H9 (cell line): ENCODE results near the gene AKAP9. TPM values are rescaled to one million over a fixed set of nuclear protein-coding genes. Genes with fewer than 3 reads are reported as not detected.

Experiments
- DNase-seq: peaks from one replicate; pipeline ENCODE4 v3.0.0-alpha.2; 2017
- H2AFZ ChIP-seq: one replicate; pipeline ENCODE4 v1.6.1; 2013; ENCODE audit warnings: mild to moderate bottlenecking, low read length, control low read depth, moderate library complexity
- H2AK5ac ChIP-seq: 2 replicates; pipeline ENCODE4 v1.6.1; 2013; ENCODE audit warnings: low read length, control low read depth, mixed read lengths; ENCODE audit not compliant: insufficient read length
- H2BK120ac ChIP-seq: one replicate; pipeline ENCODE4 v1.6.1; 2013; ENCODE audit warnings: low read depth, mild to moderate bottlenecking, low read length, control low read depth, inconsistent platforms; ENCODE audit not compliant: poor library complexity, severe bottlenecking
- H2BK12ac ChIP-seq: 2 replicates; pipeline ENCODE4 v1.6.1; 2013; ENCODE audit warnings: low read length, control low read depth, mixed read lengths, low read depth; ENCODE audit not compliant: insufficient read length
- H2BK15ac ChIP-seq: 2 replicates; pipeline ENCODE4 v1.6.1; 2013; ENCODE audit warnings: low read depth, low read length, control low read depth
- H2BK20ac ChIP-seq: one replicate; pipeline ENCODE4 v1.6.1; 2013; ENCODE audit warnings: low read depth, mild to moderate bottlenecking, low read length, control low read depth, inconsistent platforms; ENCODE audit not compliant: poor library complexity, severe bottlenecking
- H2BK5ac ChIP-seq: 2 replicates; pipeline ENCODE4 v1.6.1; 2013; ENCODE audit warnings: low read length, control low read depth, mixed read lengths; ENCODE audit not compliant: insufficient read length
- H3K14ac ChIP-seq: 2 replicates; pipeline ENCODE4 v1.6.1; 2013; ENCODE audit warnings: low read length, control low read depth; ENCODE audit not compliant: insufficient read depth
- H3K18ac ChIP-seq: 2 replicates; pipeline ENCODE4 v1.6.1; 2013; ENCODE audit warnings: low read depth, mild to moderate bottlenecking, mixed read lengths, low read length, control low read depth; ENCODE audit not compliant: insufficient read length
- H3K23ac ChIP-seq: 2 replicates; pipeline ENCODE4 v1.6.1; 2013; ENCODE audit warnings: low read length, control low read depth, mixed read lengths, low read depth; ENCODE audit not compliant: insufficient read length
- H3K23me2 ChIP-seq: 2 replicates; pipeline ENCODE4 v1.6.1; 2013; ENCODE audit warnings: low read depth, mild to moderate bottlenecking, mixed read lengths, low read length, control low read depth; ENCODE audit not compliant: insufficient read length, poor library complexity, severe bottlenecking
- H3K27ac ChIP-seq: 2 replicates; pipeline ENCODE4 v1.5.1; 2013; ENCODE audit warnings: low read length, control low read depth, mixed read lengths, low read depth; ENCODE audit not compliant: insufficient read length
- H3K27me3 ChIP-seq: 2 replicates; pipeline ENCODE4 v1.6.1; 2013; ENCODE audit warnings: low read length, control low read depth, inconsistent platforms; ENCODE audit not compliant: insufficient read depth
- H3K4ac ChIP-seq: 2 replicates; pipeline ENCODE4 v1.6.1; 2013; ENCODE audit warnings: low read depth, mild to moderate bottlenecking, control low read depth, inconsistent platforms, low read length, moderate library complexity
- H3K4me1 ChIP-seq: 2 replicates; pipeline ENCODE4 v1.6.1; 2013; ENCODE audit warnings: low read length, control low read depth, inconsistent platforms; ENCODE audit not compliant: insufficient read depth
- H3K4me2 ChIP-seq: 2 replicates; pipeline ENCODE4 v1.6.1; 2013; ENCODE audit warnings: low read length, control low read depth, mixed read lengths; ENCODE audit not compliant: insufficient read length, insufficient read depth
- H3K56ac ChIP-seq: 2 replicates; pipeline ENCODE4 v1.6.1; 2013; ENCODE audit warnings: low read depth, mild to moderate bottlenecking, mixed read lengths, low read length, control low read depth; ENCODE audit not compliant: insufficient read length
- H3K79me1 ChIP-seq: 2 replicates; pipeline ENCODE4 v1.6.1; 2013; ENCODE audit warnings: low read depth, mild to moderate bottlenecking, moderate library complexity, low read length, control low read depth, inconsistent platforms; ENCODE audit not compliant: insufficient read depth, poor library complexity, severe bottlenecking
- H3K79me2 ChIP-seq: 2 replicates; pipeline ENCODE4 v1.6.1; 2013; ENCODE audit warnings: low read length, control low read depth, inconsistent platforms; ENCODE audit not compliant: insufficient read depth
- H3K9ac ChIP-seq: 2 replicates; pipeline ENCODE4 v1.6.1; 2013; ENCODE audit warnings: low read length, control low read depth, mixed read lengths; ENCODE audit not compliant: insufficient read length; ENCODE audit errors: extremely low read depth
- H3K9me3 ChIP-seq: one replicate; pipeline ENCODE4 v1.6.1; 2013; ENCODE audit warnings: low read depth, low read length, inconsistent platforms; ENCODE audit not compliant: control insufficient read depth
- H3T11ph ChIP-seq: one replicate; pipeline ENCODE4 v1.6.1; 2013; ENCODE audit warnings: mild to moderate bottlenecking, low read length, control low read depth, inconsistent platforms
- H4K20me1 ChIP-seq: one replicate; pipeline ENCODE4 v1.6.1; 2013; ENCODE audit not compliant: control insufficient read depth, insufficient read length, insufficient read depth
- H4K5ac ChIP-seq: 2 replicates; pipeline ENCODE4 v1.6.1; 2013; ENCODE audit warnings: low read depth, mild to moderate bottlenecking, mixed read lengths, low read length, control low read depth; ENCODE audit not compliant: insufficient read length
- H4K8ac ChIP-seq: replicated peaks from 2 replicates; pipeline ENCODE4 v1.6.1; 2013; ENCODE audit warnings: low read length, control low read depth, mixed read lengths, low read depth; ENCODE audit not compliant: insufficient read length
- H4K91ac ChIP-seq: 2 replicates; pipeline ENCODE4 v1.6.1; 2013; ENCODE audit warnings: low read depth, mild to moderate bottlenecking, moderate library complexity, mixed read lengths, low read length, control low read depth; ENCODE audit not compliant: insufficient read length
- H3K27ac Mint-ChIP-seq, 3 experiments: 2 replicates in 2 of 3; 3 replicates in 1 of 3; pipeline ENCODE4 v1.8.0; 2020 to 2021; ENCODE audit warnings: mixed read lengths in 3 of 3, mild to moderate bottlenecking in 1 of 3, moderate library complexity in 1 of 3
- H3K27me3 Mint-ChIP-seq: 2 replicates; pipeline ENCODE4 v1.8.0; 2021; ENCODE audit warnings: low read depth, mild to moderate bottlenecking, moderate library complexity, mixed read lengths
- H3K36me3 Mint-ChIP-seq, 3 experiments: 2 replicates in 2 of 3; 3 replicates in 1 of 3; pipeline ENCODE4 v1.8.0; 2020 to 2021; ENCODE audit warnings: low read depth in 3 of 3, mixed read lengths in 3 of 3; ENCODE audit not compliant: insufficient read depth in 1 of 3
- H3K4me1 Mint-ChIP-seq, 2 experiments: 2 replicates each; pipeline ENCODE4 v1.8.0; 2020; ENCODE audit warnings: mixed read lengths in 2 of 2
- H3K4me3 Mint-ChIP-seq, 2 experiments: 2 replicates in 1 of 2; 3 replicates in 1 of 2; pipeline ENCODE4 v1.8.0; 2020 to 2021; ENCODE audit warnings: mild to moderate bottlenecking in 2 of 2, mixed read lengths in 2 of 2, moderate library complexity in 1 of 2
- H3K9me3 Mint-ChIP-seq, 2 experiments: 2 replicates in 1 of 2; 3 replicates in 1 of 2; pipeline ENCODE4 v1.8.0; 2020; ENCODE audit warnings: mild to moderate bottlenecking in 2 of 2, mixed read lengths in 2 of 2, moderate library complexity in 1 of 2
- CTCF ChIP-seq: fragments of 200-600 bp; sonication (generic); conservative IDR thresholded peaks from 3 replicates; pipeline ENCODE4 v1.8.0; 2021; ENCODE audit warnings: antibody characterized with exemption, mild to moderate bottlenecking
- WGBS: extraction: QIAGEN DNeasy Blood & Tissue Kit; methylation state at CpG from one replicate; pipeline ENCODE4 v1.1.7; 2013; ENCODE audit warnings: missing lambda C conversion rate, low lambda C conversion rate, mixed read lengths; ENCODE audit not compliant: insufficient read length; ENCODE audit errors: extremely low coverage; 5-methylcytosine and 5-hydroxymethylcytosine counted together
- total RNA-seq: library from RNA; stranded (reverse); gene quantifications from 2 replicates; pipeline ENCODE4 v1.2.1, GENCODE V29; 2021

Gene AKAP9
- total RNA-seq, 1 experiment from 2014 or later = 22.4 TPM

- no CpG with 5 or more reads among the region's 1 CpG for WGBS
- no peaks in the 10 kb centered on the region for H3K4me1 ChIP-seq
Measured at GRCh38 chr7:92072121-92072520, 131.5 kb downstream of the AKAP9 start.

More at GRCh38 chr7:92072121-92072520, 131.5 kb downstream of the AKAP9 start:
- Histone ChIP-seq H2BK120ac (no peak overlapping the region), H2BK20ac (no peak overlapping the region), H2BK15ac (no peak overlapping the region), H3K79me1 (no peaks in the 10 kb centered on the region), H3K4ac (no peak overlapping the region), H2AK5ac (no peak overlapping the region), H3K27ac (no peak overlapping the region), H3K23me2 (no peaks in the 10 kb centered on the region), H4K20me1 (no peaks in the 10 kb centered on the region), H2BK12ac (no peak overlapping the region), H2AFZ (no peak overlapping the region), H3K56ac (no peak overlapping the region), H3K23ac (no peak overlapping the region), H3K14ac (no peak overlapping the region), H3K79me2 (no peaks in the 10 kb centered on the region), H3K18ac (no peak overlapping the region), H3K9me3 (no peaks in the 10 kb centered on the region), H3K4me2 (no peak overlapping the region), H2BK5ac (no peak overlapping the region), H3K27me3 (no peaks in the 10 kb centered on the region), H4K8ac (no peak overlapping the region), H3K9ac (no peak overlapping the region), H3T11ph (no peak overlapping the region), H4K5ac (no peak overlapping the region), H4K91ac (no peak overlapping the region)
- no peak overlapping the region for H3K27ac Mint-ChIP-seq
- H3K9me3 Mint-ChIP-seq = no peaks in the 10 kb centered on the region
- DNase-seq = no peak
- H3K4me1 Mint-ChIP-seq = no peaks in the 10 kb centered on the region
- H3K27me3 Mint-ChIP-seq = no peaks in the 10 kb centered on the region
- H3K4me3 Mint-ChIP-seq = no peak overlapping the region
- TF ChIP-seq CTCF = no peak
- H3K36me3 Mint-ChIP-seq = peaks cover 2 to 27% (median 22%) of the 10 kb centered on the region in 3 experiments; a peak in 5 of 7 replicates
